T follicular helper cell (primary cell): Measurements from ENCODE around the gene GOLGB1.
"Not testable (repeated sequence)": the region's sequence is repeated elsewhere in the genome, so short reads cannot be mapped to it uniquely, and the experiment has no call there.

Experiments used
- DNase-seq: peaks from one replicate; pipeline ENCODE4 v3.0.0-alpha.2; 2020; ENCODE audit warnings: low read depth
- total RNA-seq, 2 experiments: gene quantifications; one replicate each; lab custom pipeline; 2026; lab: John Stamatoyannopoulos, UW

The GOLGB1 gene, protein sequence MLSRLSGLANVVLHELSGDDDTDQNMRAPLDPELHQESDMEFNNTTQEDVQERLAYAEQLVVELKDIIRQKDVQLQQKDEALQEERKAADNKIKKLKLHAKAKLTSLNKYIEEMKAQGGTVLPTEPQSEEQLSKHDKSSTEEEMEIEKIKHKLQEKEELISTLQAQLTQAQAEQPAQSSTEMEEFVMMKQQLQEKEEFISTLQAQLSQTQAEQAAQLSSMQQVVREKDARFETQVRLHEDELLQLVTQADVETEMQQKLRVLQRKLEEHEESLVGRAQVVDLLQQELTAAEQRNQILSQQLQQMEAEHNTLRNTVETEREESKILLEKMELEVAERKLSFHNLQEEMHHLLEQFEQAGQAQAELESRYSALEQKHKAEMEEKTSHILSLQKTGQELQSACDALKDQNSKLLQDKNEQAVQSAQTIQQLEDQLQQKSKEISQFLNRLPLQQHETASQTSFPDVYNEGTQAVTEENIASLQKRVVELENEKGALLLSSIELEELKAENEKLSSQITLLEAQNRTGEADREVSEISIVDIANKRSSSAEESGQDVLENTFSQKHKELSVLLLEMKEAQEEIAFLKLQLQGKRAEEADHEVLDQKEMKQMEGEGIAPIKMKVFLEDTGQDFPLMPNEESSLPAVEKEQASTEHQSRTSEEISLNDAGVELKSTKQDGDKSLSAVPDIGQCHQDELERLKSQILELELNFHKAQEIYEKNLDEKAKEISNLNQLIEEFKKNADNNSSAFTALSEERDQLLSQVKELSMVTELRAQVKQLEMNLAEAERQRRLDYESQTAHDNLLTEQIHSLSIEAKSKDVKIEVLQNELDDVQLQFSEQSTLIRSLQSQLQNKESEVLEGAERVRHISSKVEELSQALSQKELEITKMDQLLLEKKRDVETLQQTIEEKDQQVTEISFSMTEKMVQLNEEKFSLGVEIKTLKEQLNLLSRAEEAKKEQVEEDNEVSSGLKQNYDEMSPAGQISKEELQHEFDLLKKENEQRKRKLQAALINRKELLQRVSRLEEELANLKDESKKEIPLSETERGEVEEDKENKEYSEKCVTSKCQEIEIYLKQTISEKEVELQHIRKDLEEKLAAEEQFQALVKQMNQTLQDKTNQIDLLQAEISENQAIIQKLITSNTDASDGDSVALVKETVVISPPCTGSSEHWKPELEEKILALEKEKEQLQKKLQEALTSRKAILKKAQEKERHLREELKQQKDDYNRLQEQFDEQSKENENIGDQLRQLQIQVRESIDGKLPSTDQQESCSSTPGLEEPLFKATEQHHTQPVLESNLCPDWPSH (N-terminal part only)
- total RNA-seq: 141 to 289 reads per million in 2 experiments

DNA sequence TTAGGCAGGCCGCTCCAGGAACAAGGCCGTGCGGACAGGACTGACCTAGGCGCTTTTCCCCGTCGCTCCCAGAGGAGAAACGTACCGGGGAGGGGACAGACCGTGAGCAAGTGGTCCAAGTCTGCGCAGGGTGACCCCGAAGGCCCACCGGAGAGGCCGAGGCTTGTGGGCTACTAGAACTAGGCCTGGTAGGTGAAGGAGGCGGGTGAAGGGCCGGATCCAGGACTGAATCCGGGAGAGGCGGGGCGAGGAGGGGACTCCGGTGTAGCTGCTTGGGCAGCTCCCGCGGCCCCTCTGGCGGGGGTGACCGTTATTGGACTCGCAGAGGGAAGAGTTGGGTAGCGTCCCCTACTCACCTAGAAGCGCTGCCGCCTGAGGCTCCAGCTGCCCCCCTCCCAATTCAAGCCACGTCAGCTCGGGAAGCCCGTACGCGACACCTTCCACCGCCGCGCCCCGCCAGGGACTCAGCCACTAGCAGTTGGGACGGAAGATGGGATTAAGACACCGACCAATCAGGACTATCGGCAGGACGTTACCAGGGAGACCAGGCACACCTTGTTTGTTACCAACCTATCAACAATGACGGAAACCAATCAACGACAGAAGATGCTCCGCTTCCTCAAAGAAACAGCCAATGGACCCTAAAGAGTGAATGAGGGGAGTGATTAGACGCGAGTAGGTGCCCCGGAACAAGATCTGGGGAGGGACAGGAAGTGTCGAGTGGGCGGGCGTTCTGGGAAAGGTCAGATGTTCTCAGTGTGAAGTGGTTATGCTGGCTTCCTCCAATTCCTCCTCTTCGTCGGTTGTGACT, at the start of gene GOLGB1:
TSS of gene GOLGB1 (minus strand) at position 466 of the 811 bp plus-strand sequence. CDS start 18,770 bp downstream, outside the sequence.
- DNase-seq: peak; percentile 89

DNA sequence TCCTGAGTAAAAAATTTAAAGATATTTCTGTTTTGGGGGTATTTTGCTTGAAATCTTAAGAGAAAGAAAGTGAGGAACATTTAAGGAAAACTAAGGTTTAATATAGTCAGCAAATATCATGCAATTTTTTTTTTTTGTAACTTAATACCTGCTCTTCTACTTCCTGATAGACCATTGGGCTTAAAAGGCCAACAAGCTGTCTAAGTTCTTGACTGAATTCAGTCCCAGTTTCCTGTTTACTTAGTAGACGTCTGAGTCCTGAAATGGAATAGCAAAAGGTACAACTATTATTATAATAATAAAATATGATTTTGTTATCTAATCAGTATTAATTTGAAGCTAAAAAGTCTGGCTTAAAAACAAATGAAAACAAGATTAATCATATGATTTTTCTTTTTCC, 47.4 kb upstream of the GOLGB1 start:
- DNase-seq: no peak

DNA sequence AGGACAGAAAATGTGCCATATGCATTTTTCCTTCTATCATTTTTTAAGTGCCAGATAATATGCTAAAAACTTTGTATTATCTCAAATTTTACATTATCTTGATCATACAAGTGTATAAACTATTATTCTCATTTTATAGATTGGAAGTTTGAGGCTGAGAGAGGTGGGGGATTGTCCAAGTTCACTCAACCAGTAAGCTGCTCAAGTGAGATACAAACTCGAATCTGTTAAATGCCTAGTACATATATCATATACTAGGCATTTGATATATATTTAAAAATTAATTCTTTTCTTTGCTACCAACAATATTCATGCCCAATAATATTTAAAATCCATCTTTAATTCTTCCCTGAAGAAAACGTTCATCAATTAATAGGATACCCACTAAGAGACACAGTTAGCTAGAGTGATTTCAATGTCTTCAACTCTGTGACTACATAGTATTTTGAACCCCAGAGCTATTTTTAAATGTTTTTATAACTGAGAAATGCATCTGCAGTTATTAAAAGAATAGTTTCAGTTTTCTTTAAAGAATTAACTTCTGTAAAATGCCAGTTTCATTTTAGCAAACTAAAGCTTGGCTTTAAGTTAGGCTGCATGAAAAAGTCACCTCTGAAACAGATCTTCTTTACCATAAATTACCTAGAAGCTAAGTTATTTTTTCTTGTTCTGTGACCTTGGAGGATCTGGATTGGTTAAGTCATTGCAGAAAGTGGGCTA, 44.9 kb upstream of the GOLGB1 start:
- no peak for DNase-seq

DNA sequence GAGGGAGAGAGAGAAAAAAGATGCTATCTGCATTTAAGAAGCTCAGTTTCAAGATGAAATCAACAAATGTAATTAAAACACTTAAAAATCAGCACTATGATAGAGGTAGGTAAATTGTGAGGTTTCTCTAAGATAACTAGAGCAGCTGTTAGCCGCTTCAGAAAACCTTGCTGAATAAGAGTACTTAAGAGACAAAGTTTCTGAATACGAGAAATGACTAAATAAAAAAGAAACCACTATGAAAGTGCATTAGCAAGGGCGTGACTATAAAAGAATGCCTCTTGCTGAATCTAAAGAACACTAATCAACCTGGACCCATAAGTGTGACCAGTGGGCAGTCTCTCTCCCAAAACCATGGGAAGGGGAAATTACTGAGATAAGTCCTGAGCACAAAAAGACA, 43.5 kb upstream of the GOLGB1 start:
- no peak for DNase-seq

DNA sequence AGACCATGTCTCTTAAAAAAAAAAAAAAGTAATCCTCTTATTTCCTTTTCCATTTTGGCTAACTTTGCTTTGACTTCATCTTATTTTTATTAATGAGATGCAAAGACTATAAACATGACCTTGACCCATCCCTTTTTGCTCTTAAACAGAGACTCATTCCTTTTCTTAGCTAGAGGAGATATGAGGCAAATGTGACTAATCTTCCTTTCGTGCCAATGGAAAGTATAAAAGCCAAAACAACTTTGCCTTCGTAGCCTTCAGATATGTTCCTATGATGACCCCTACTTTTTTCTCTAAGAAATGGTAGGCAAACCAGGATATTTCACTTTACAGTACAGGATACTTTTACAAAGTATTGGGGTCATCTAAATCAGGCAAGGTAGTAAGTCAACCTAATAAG, 36.9 kb upstream of the GOLGB1 start:
- no peak for DNase-seq

GRCh38 chr3:121782784-121783183, 33.2 kb upstream of the GOLGB1 start:
- DNase-seq: not testable (repeated sequence)

DNA sequence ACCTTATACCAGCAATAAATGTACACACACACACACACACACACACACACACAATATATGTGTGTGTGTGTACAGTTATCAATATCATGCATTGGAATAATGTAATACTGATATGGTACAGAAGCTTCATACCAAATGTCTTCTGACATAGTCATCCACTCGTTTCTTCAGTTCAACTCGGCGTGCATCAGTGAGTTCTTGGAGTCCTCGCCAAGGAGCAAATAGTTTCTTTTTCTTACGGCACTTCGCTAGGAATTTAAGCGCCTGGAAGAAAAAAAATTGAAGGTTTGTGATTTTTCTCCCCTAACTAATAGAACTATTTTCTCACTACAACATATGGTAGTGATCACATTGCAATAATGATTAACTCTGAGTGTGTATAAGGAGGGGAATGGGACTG, 32.1 kb upstream of the GOLGB1 start:
- no peak for DNase-seq

GRCh38 chr3:121775095-121775494, 25.6 kb upstream of the GOLGB1 start:
- not testable (repeated sequence) for DNase-seq

DNA sequence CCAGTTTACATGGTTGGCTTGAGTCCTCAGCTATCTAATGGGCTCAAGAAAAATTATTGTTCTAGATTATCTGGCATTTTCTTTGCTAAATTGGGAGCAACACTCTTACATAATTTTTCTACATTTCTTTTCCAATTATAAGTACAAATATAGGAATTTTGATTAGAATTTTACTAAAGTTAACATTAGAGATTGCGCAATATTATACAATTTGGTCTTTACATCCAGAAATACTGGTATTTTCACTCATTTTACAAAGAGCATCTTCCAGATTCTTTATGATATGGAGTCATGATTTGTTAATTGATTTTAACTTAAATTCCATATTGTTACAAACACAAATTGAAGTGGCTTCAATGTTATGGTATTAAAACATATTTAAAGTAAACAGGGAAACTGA, 19.7 kb upstream of the GOLGB1 start:
- DNase-seq: no peak

DNA sequence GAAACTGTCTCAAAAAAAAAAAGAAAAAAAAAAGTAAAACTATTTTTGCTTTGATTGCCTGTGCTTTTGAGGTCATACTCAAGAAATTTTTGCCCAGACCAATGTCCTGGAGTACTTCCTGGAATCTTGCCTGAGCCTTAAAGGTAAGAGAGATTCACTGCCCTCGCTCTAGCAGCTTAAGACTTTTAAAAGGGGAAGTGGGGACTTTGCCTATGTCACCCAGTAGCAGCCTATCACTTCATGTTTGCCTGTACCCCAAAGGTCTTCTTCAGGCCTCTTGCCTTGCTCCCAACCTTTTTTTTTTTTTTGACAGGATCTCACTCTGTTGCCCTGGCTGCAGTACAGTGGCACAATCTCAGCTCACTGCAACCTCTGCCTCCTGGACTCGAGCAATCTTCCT, 18.9 kb upstream of the GOLGB1 start:
- DNase-seq: no peak

DNA sequence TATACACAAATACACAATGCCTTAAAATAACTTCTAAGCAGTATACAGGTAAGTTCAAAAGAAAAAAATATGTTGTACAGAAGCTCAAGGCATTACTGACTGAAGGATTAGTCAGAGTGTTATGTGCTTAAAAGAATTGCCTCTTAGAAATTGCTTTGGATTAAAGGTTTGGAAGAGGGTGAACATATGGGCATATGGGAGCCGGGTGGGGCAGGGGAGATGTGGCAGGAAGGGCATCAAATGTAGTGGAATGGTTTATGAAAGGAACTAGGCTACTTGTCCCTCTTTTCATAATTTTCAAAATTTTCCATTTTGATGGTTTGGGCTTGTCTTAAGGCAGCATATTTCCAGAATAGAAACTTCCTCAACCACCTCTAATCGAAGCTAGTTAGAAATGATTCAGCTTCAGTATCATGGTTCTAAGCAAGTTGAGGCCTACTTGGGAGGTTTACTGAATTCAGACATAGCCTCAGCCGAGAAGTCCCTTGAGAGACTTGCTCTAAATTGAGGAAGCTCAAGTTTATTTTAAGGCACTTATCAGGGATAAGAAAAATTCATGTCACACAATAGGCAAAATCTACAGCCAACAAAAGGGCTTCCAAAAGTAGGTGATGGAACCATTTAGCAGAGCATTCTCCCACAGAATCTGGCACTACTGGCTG, 10.1 kb upstream of the GOLGB1 start:
- no peak for DNase-seq

- DNase-seq: no peak
Observed at GRCh38 chr3:121758727-121759450, 9.3 kb upstream of the GOLGB1 start.

DNA sequence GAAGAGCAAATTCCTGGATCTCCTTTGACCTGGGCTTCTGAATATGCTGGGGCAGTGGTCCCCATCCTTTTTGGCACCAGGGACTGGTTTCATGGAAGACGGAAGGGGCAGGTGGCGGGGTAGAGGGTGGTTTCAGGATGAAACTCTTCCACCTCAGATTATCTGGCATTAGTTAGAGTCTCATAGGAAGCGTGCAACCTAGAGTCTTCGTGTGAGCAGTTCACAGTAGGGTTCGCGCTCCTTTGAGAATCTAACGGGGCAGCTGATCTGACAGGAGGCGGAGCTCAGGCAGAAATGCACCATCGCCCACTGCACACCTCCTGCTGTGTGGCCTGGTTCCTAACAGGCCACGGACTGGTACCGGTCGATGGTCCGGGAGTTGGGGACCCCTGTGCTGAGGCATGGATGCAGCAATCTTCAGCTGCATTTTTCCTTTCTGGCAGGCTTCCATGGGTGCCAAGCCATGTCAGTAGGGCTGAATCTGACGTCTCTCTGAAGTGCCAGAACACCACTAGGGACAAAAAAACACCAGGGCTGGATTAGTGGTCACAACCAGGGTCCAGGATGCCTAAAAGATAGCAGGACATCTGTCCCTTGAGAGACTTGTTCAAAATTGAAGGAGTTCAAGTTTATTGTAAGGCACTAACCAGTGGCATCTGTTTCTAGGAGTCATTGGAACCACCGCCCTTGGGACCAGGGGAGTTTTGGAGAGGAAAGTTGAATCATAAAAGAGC, 8.4 kb upstream of the GOLGB1 start:
- no peak for DNase-seq

- no peak for DNase-seq
Observed at GRCh38 chr3:121757087-121757811, 7.7 kb upstream of the GOLGB1 start.

- DNase-seq: no peak
Observed at GRCh38 chr3:121752772-121753171, 3.2 kb upstream of the GOLGB1 start.

- no peak for DNase-seq
Observed at GRCh38 chr3:121752261-121752660, 2.7 kb upstream of the GOLGB1 start.

- no peak for DNase-seq
Observed at GRCh38 chr3:121750087-121750415, 510 bp upstream of the GOLGB1 start.

DNA sequence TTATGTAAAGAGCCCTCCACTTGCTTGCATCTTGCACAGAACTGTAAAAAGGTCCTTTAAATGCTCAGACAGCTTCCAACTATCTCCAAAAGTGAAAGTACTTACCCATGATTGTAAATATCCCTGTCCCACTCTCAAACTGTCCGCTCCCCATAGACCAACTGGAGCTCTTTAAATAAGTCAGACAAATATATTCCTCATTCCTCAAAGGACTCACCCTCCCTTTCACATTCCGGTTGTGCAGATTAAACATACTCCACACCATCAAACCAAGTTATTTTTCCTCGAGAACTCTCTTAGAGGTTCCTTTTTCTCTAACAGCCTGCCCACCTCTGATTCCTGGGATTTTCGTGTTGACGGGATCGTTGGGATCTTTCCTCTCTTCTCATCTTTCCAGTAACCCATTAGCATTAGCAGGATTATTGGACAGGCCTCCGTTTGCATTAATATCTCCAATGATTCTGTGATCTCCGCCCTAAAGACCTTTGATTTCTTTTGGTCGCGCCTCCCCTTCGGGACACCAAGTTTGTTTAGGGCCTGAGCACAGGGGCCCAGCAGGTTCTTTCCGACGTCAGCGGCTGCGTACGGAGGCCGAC, 763 bp downstream of the GOLGB1 start:
- no peak for DNase-seq
